Mesendoderm (in vitro differentiated cells): ENCODE measurements around the gene EPHA5.
"Not testable (repeated sequence)": the region's sequence is repeated elsewhere in the genome, so short reads cannot be mapped to it uniquely, and the experiment has no call there.

Experiments used
- DNase-seq: peaks from one replicate; pipeline ENCODE4 v3.0.0; 2013
- H2AK5ac ChIP-seq: 2 replicates; pipeline ENCODE4 v1.6.1; 2013; ENCODE audit warnings: low read length, inconsistent platforms
- H2BK120ac ChIP-seq: 2 replicates; pipeline ENCODE4 v1.6.1; 2013; ENCODE audit warnings: low read depth, mild to moderate bottlenecking, low read length, moderate library complexity, mixed read lengths
- H2BK15ac ChIP-seq: replicated peaks from 2 replicates; pipeline ENCODE4 v1.6.1; 2013; ENCODE audit warnings: low read depth, mild to moderate bottlenecking, moderate library complexity
- H2BK5ac ChIP-seq: 2 replicates; pipeline ENCODE4 v1.6.1; 2013; ENCODE audit warnings: low read length, inconsistent platforms
- H3K18ac ChIP-seq: 2 replicates; pipeline ENCODE4 v1.6.1; 2013; ENCODE audit warnings: mild to moderate bottlenecking, low read length, mixed read lengths
- H3K23ac ChIP-seq: one replicate; pipeline ENCODE4 v1.6.1; 2013; ENCODE audit warnings: low read length
- H3K27ac ChIP-seq: 2 replicates; pipeline ENCODE4 v1.5.1; 2013; ENCODE audit warnings: low read depth, mild to moderate bottlenecking, inconsistent platforms, low read length, moderate library complexity
- H3K27me3 ChIP-seq: 2 replicates; pipeline ENCODE4 v1.6.1; 2013; ENCODE audit warnings: low read length, control low read depth, mild to moderate bottlenecking, inconsistent platforms; ENCODE audit not compliant: insufficient read depth, poor library complexity
- H3K36me3 ChIP-seq: 2 replicates; pipeline ENCODE4 v1.6.1; 2013; ENCODE audit warnings: low read length, inconsistent platforms; ENCODE audit not compliant: control insufficient read depth, insufficient read depth
- H3K4ac ChIP-seq: one replicate; pipeline ENCODE4 v1.6.1; 2013; ENCODE audit warnings: low read depth, mild to moderate bottlenecking, low read length, moderate library complexity
- H3K4me1 ChIP-seq: 2 replicates; pipeline ENCODE4 v1.6.1; 2013; ENCODE audit warnings: low read depth, low read length, inconsistent platforms; ENCODE audit not compliant: control insufficient read depth
- H3K4me2 ChIP-seq: 2 replicates; pipeline ENCODE4 v1.6.1; 2013; ENCODE audit warnings: low read length
- H3K4me3 ChIP-seq: 2 replicates; pipeline ENCODE4 v1.5.1; 2013; ENCODE audit warnings: mild to moderate bottlenecking, low read length
- H3K56ac ChIP-seq: one replicate; pipeline ENCODE4 v1.6.1; 2013; ENCODE audit warnings: low read length
- H3K79me1 ChIP-seq: 2 replicates; pipeline ENCODE4 v1.6.1; 2013; ENCODE audit warnings: low read length, inconsistent platforms
- H3K79me2 ChIP-seq: 2 replicates; pipeline ENCODE4 v1.6.1; 2013; ENCODE audit warnings: mild to moderate bottlenecking, low read length; ENCODE audit not compliant: control insufficient read depth, insufficient read depth
- H3K9ac ChIP-seq: 2 replicates; pipeline ENCODE4 v1.6.1; 2013; ENCODE audit warnings: low read length, inconsistent platforms
- H4K5ac ChIP-seq: one replicate; pipeline ENCODE4 v1.6.1; 2013; ENCODE audit warnings: low read length
- H4K8ac ChIP-seq: one replicate; pipeline ENCODE4 v1.6.1; 2013; ENCODE audit warnings: low read depth, mild to moderate bottlenecking, control low read depth, low read length, moderate library complexity
- WGBS: extraction: QIAGEN DNeasy Blood & Tissue Kit; methylation state at CpG from one replicate; pipeline ENCODE4 v1.1.7; 2013; ENCODE audit warnings: low lambda C conversion rate, missing lambda C conversion rate; ENCODE audit not compliant: insufficient coverage; ENCODE audit errors: extremely low coverage; 5-methylcytosine and 5-hydroxymethylcytosine counted together

The EPHA5 gene

GRCh38 chr4:65336465-65336864 lies 333.8 kb downstream of the EPHA5 start:
- Histone ChIP-seq H2BK120ac (no peak overlapping the region), H3K56ac (no peak overlapping the region)
- no CpG with 5 or more reads among the region's 1 CpG for WGBS

GRCh38 chr4:65316534-65316933 lies 353.8 kb downstream of the EPHA5 start:
- Histone ChIP-seq H3K4me3 (no peak overlapping the region), H3K4me2 (no peak overlapping the region), H3K9ac (no peak overlapping the region), H3K56ac (no peak overlapping the region), H2BK120ac (no peak overlapping the region), H3K27ac (no peak overlapping the region), H3K4me1 (no peaks in the 10 kb centered on the region), H3K4ac (no peak overlapping the region), H3K27me3 (no peaks in the 10 kb centered on the region), H2BK15ac (no peak overlapping the region), H3K79me1 (no peaks in the 10 kb centered on the region), H4K5ac (no peak overlapping the region), H2BK5ac (no peak overlapping the region), H2AK5ac (no peak overlapping the region), H4K8ac (no peak overlapping the region), H3K79me2 (no peaks in the 10 kb centered on the region), H3K23ac (no peak overlapping the region), H3K36me3 (no peaks in the 10 kb centered on the region), H3K18ac (no peak overlapping the region)
- whole genome bisulfite sequencing: 100% methylated on average over 1 of the region's 4 CpGs
- DNase-seq: no peak

More at GRCh38 chr4:65336465-65336864, 333.8 kb downstream of the EPHA5 start:
- Histone ChIP-seq H3K4ac (no peak overlapping the region), H2BK15ac (no peak overlapping the region), H3K9ac (no peak overlapping the region), H3K4me2 (no peak overlapping the region), H3K4me3 (no peak overlapping the region), H2BK5ac (no peak overlapping the region), H3K79me2 (no peaks in the 10 kb centered on the region), H3K18ac (no peak overlapping the region), H3K27me3 (no peaks in the 10 kb centered on the region), H3K27ac (no peak overlapping the region), H4K8ac (no peak overlapping the region), H3K23ac (no peak overlapping the region), H3K36me3 (no peaks in the 10 kb centered on the region), H4K5ac (no peak overlapping the region), H2AK5ac (no peak overlapping the region), H3K79me1 (no peaks in the 10 kb centered on the region), H3K4me1 (no peaks in the 10 kb centered on the region)
- DNase-seq: no peak

GRCh38 chr4:65311120-65311519 lies 359.2 kb downstream of the EPHA5 start:
- Histone ChIP-seq H3K4me1 (no peaks in the 10 kb centered on the region), H3K23ac (no peak overlapping the region), H2BK5ac (no peak overlapping the region), H2BK15ac (no peak overlapping the region), H3K27me3 (no peaks in the 10 kb centered on the region), H3K36me3 (no peaks in the 10 kb centered on the region), H3K79me1 (no peaks in the 10 kb centered on the region), H3K56ac (no peak overlapping the region), H3K4me3 (no peak overlapping the region), H3K18ac (no peak overlapping the region), H2AK5ac (no peak overlapping the region), H2BK120ac (no peak overlapping the region), H4K5ac (no peak overlapping the region), H4K8ac (no peak overlapping the region), H3K4ac (no peak overlapping the region), H3K79me2 (no peaks in the 10 kb centered on the region), H3K27ac (no peak overlapping the region), H3K4me2 (no peak overlapping the region), H3K9ac (no peak overlapping the region)
- WGBS: no CpG with 5 or more reads among the region's 3 CpGs
- no peak for DNase-seq

- H3K4ac ChIP-seq: no peak overlapping the region
- H3K4me2 ChIP-seq: no peak overlapping the region
- H3K79me2 ChIP-seq: no peaks in the 10 kb centered on the region
- no peaks in the 10 kb centered on the region for H3K36me3 ChIP-seq
- no peak overlapping the region for H4K8ac ChIP-seq
- H2AK5ac ChIP-seq: no peak overlapping the region
- no peak overlapping the region for H4K5ac ChIP-seq
- no peak overlapping the region for H2BK5ac ChIP-seq
- no peak overlapping the region for H3K4me3 ChIP-seq
- H3K27me3 ChIP-seq: no peaks in the 10 kb centered on the region
- H3K56ac ChIP-seq: no peak overlapping the region
- no peak overlapping the region for H3K23ac ChIP-seq
- H2BK120ac ChIP-seq: no peak overlapping the region
- H2BK15ac ChIP-seq: no peak overlapping the region
- no peak overlapping the region for H3K18ac ChIP-seq
- no peak overlapping the region for H3K9ac ChIP-seq
- no peak for DNase-seq
- no peak overlapping the region for H3K27ac ChIP-seq
- no peaks in the 10 kb centered on the region for H3K4me1 ChIP-seq
- WGBS: 100% methylated on average over 1 of the region's 1 CpG
- H3K79me1 ChIP-seq: no peaks in the 10 kb centered on the region
Observed at GRCh38 chr4:65310586-65310985, 359.7 kb downstream of the EPHA5 start.

GRCh38 chr4:65308626-65309025 lies 361.7 kb downstream of the EPHA5 start:
- H3K56ac ChIP-seq, H2BK15ac ChIP-seq, H2BK5ac ChIP-seq, H3K4me3 ChIP-seq, H3K23ac ChIP-seq, H4K5ac ChIP-seq, H3K4me1 ChIP-seq, H2AK5ac ChIP-seq, H3K79me1 ChIP-seq, H2BK120ac ChIP-seq, H3K27ac ChIP-seq, H3K4ac ChIP-seq, H3K4me2 ChIP-seq, H3K79me2 ChIP-seq, H3K18ac ChIP-seq, H3K27me3 ChIP-seq, H4K8ac ChIP-seq, DNase-seq, H3K36me3 ChIP-seq, H3K9ac ChIP-seq: not testable (repeated sequence)
- no CpG with 5 or more reads among the region's 8 CpGs for WGBS

- no peak overlapping the region for H3K9ac ChIP-seq
- no peak overlapping the region for H3K18ac ChIP-seq
- no peak overlapping the region for H3K56ac ChIP-seq
- no peak overlapping the region for H3K4me2 ChIP-seq
- H3K4me1 ChIP-seq: peaks cover 5% of the 10 kb centered on the region
- no peak overlapping the region for H3K4me3 ChIP-seq
- no peak overlapping the region for H2BK15ac ChIP-seq
- H2BK5ac ChIP-seq: peak overlapping the region; percentile 9
- no peak overlapping the region for H3K4ac ChIP-seq
- no peaks in the 10 kb centered on the region for H3K79me1 ChIP-seq
- peak; percentile 62 for DNase-seq
- H2BK120ac ChIP-seq: no peak overlapping the region
- no peak overlapping the region for H4K5ac ChIP-seq
- no peak overlapping the region for H4K8ac ChIP-seq
- H3K36me3 ChIP-seq: no peaks in the 10 kb centered on the region
- H3K27ac ChIP-seq: no peak overlapping the region
- no peaks in the 10 kb centered on the region for H3K27me3 ChIP-seq
- no peaks in the 10 kb centered on the region for H3K79me2 ChIP-seq
- H2AK5ac ChIP-seq: no peak overlapping the region
- no peak overlapping the region for H3K23ac ChIP-seq
- WGBS: no CpG with 5 or more reads among the region's 1 CpG
Observed at GRCh38 chr4:65302145-65302544, 368.1 kb downstream of the EPHA5 start.
